GM23338 (cell line): ENCODE results near the gene FBXO38. TPM values are rescaled to one million over a fixed set of nuclear protein-coding genes. Genes with fewer than 3 reads are reported as not detected.

Source experiments
- ATAC-seq: fragments of 200-7000 bp; cut with Tn5 transposase; 3 replicates; pipeline ENCODE4 v1.9.1; 2020
- DNase-seq: peaks from one replicate; pipeline ENCODE4 v3.0.0-alpha.2; 2015; ENCODE audit warnings: low spot score
- H2AFZ ChIP-seq: fragments of 200-600 bp; sonication (generic); 2 replicates; pipeline ENCODE4 v1.8.0; 2016; ENCODE audit warnings: antibody characterized with exemption, mild to moderate bottlenecking, moderate library complexity
- H3F3A ChIP-seq: fragments of 200-600 bp; sonication (generic); replicated peaks from 2 replicates; pipeline ENCODE4 v1.8.0; 2017; ENCODE audit warnings: antibody characterized with exemption, mixed run types, low read depth
- H3K27ac ChIP-seq: fragments of 200-600 bp; sonication (generic); 2 replicates; pipeline ENCODE4 v1.6.1; 2016; ENCODE audit warnings: low read depth
- H3K27me3 ChIP-seq: fragments of 200-600 bp; sonication (generic); 2 replicates; pipeline ENCODE4 v1.8.0; 2016; ENCODE audit warnings: mild to moderate bottlenecking, mixed run types, moderate library complexity; ENCODE audit not compliant: insufficient read depth
- H3K36me3 ChIP-seq: fragments of 200-600 bp; sonication (generic); 2 replicates; pipeline ENCODE4 v1.8.0; 2016; ENCODE audit warnings: mild to moderate bottlenecking; ENCODE audit not compliant: insufficient read depth
- H3K4me1 ChIP-seq: fragments of 200-600 bp; sonication (generic); 2 replicates; pipeline ENCODE4 v1.8.0; 2016; ENCODE audit warnings: mild to moderate bottlenecking, moderate library complexity; ENCODE audit not compliant: insufficient read depth
- H3K4me2 ChIP-seq: fragments of 200-600 bp; sonication (generic); 2 replicates; pipeline ENCODE4 v1.7.1; 2017; ENCODE audit warnings: mixed run types
- H3K4me3 ChIP-seq: fragments of 200-600 bp; sonication (generic); 2 replicates; pipeline ENCODE4 v1.6.1; 2016; ENCODE audit warnings: mixed run types
- H3K79me2 ChIP-seq: fragments of 200-600 bp; sonication (generic); replicated peaks from 2 replicates; pipeline ENCODE4 v1.8.0; 2017; ENCODE audit warnings: mild to moderate bottlenecking; ENCODE audit not compliant: insufficient read depth
- H3K9me2 ChIP-seq: fragments of 200-600 bp; sonication (generic); 2 replicates; pipeline ENCODE4 v1.8.0; 2017; ENCODE audit not compliant: insufficient read depth
- H4K20me1 ChIP-seq: fragments of 200-600 bp; sonication (generic); replicated peaks from 2 replicates; pipeline ENCODE4 v1.8.0; 2017; ENCODE audit warnings: mild to moderate bottlenecking; ENCODE audit not compliant: insufficient read depth
- H3K27ac Mint-ChIP-seq: 2 replicates; pipeline ENCODE4 v1.8.0; 2020; ENCODE audit warnings: inconsistent platforms, mild to moderate bottlenecking, moderate library complexity, mixed read lengths
- H3K27me3 Mint-ChIP-seq: 3 replicates; pipeline ENCODE4 v1.8.0; 2022; ENCODE audit warnings: low read depth, mild to moderate bottlenecking, moderate library complexity, mixed read lengths, inconsistent platforms; ENCODE audit not compliant: insufficient read depth, poor library complexity
- H3K36me3 Mint-ChIP-seq: 3 replicates; pipeline ENCODE4 v1.8.0; 2021; ENCODE audit warnings: low read depth, mild to moderate bottlenecking, inconsistent platforms, moderate library complexity, mixed read lengths
- H3K4me1 Mint-ChIP-seq: 3 replicates; pipeline ENCODE4 v1.8.0; 2020; ENCODE audit warnings: mild to moderate bottlenecking, inconsistent platforms, mixed read lengths
- H3K4me3 Mint-ChIP-seq: 3 replicates; pipeline ENCODE4 v1.8.0; 2021; ENCODE audit warnings: moderate library complexity, mild to moderate bottlenecking, inconsistent platforms, mixed read lengths
- H3K9me3 Mint-ChIP-seq: 3 replicates; pipeline ENCODE4 v1.8.0; 2020; ENCODE audit warnings: moderate library complexity, mild to moderate bottlenecking, inconsistent platforms, mixed read lengths
- CREB1 ChIP-seq: fragments of 250-450 bp; sonication (Bioruptor Pico); IDR thresholded peaks from 2 replicates; pipeline ENCODE4 v1.5.0; 2020; ENCODE audit warnings: low read depth, mild to moderate bottlenecking, moderate library complexity
- ETS1 ChIP-seq: IDR thresholded peaks from 2 replicates; pipeline ENCODE4 v1.6.1; 2016; ENCODE audit warnings: antibody characterized with exemption
- EZH2phosphoT487 ChIP-seq: fragments of 200-600 bp; sonication (generic); IDR thresholded peaks from one replicate; pipeline ENCODE4 v1.8.1; 2018; ENCODE audit warnings: antibody characterized with exemption; ENCODE audit not compliant: unreplicated experiment
- JUNB ChIP-seq: IDR thresholded peaks from one replicate; pipeline ENCODE4 v1.6.1; 2016; ENCODE audit warnings: antibody characterized with exemption; ENCODE audit not compliant: unreplicated experiment
- NANOG ChIP-seq: IDR thresholded peaks from 2 replicates; pipeline ENCODE4 v1.6.1; 2016; ENCODE audit warnings: antibody characterized with exemption, borderline replicate concordance
- POLR2AphosphoS5 ChIP-seq: IDR thresholded peaks from 2 replicates; pipeline ENCODE4 v1.6.1; 2016; ENCODE audit warnings: antibody characterized with exemption, low read depth
- REST ChIP-seq: IDR thresholded peaks from one replicate; pipeline ENCODE4 v1.6.1; 2018; ENCODE audit warnings: antibody characterized with exemption; ENCODE audit not compliant: unreplicated experiment
- STAT1 ChIP-seq: IDR thresholded peaks from one replicate; pipeline ENCODE4 v1.6.1; 2016; ENCODE audit warnings: antibody characterized with exemption; ENCODE audit not compliant: unreplicated experiment
- ZNF114 ChIP-seq: fragments of 250-450 bp; sonication (Bioruptor Pico); IDR thresholded peaks from 2 replicates; pipeline ENCODE4 v1.5.0; 2020; ENCODE audit warnings: mild to moderate bottlenecking, moderate library complexity
- ZNF331 ChIP-seq: fragments of 250-450 bp; sonication (Bioruptor Pico); IDR thresholded peaks from 2 replicates; pipeline ENCODE4 v1.5.0; 2020; ENCODE audit warnings: low read depth, mild to moderate bottlenecking, moderate library complexity
- polyA plus RNA-seq: library from polyadenylated mRNA; unstranded; fragments of >200 nt; fragmentation: Nextera tagmentation; extraction: Ambion mirVana; gene quantifications from 2 replicates; pipeline ENCODE4 v1.2.1, GENCODE V29; 2016
- total RNA-seq: library from RNA; depleted of rRNA; stranded (reverse); fragments of >200 nt; shearing (Covaris generic); gene quantifications from 2 replicates; pipeline ENCODE4 v1.2.3, GENCODE V29; 2014

Gene FBXO38
- total and polyA plus RNA-seq, 2 experiments from 2014 or later: 13.3 to 45.6 TPM

- Histone ChIP-seq H3K4me3 (no peak overlapping the region), H3F3A (no peaks in the 10 kb centered on the region), H4K20me1 (no peaks in the 10 kb centered on the region), H3K27ac (no peak overlapping the region), H3K79me2 (peaks cover 46% of the 10 kb centered on the region), H3K9me2 (no peaks in the 10 kb centered on the region), H3K36me3 (peaks cover 3% of the 10 kb centered on the region; the same call in 1 of the 2 replicates), H3K27me3 (no peaks in the 10 kb centered on the region), H2AFZ (no peak overlapping the region), H3K4me2 (no peak overlapping the region), H3K4me1 (peaks cover 35% of the 10 kb centered on the region)
- peaks cover 54% of the 10 kb centered on the region for H3K4me1 Mint-ChIP-seq
- peaks cover 9% of the 10 kb centered on the region; the same call in 2 of the 3 replicates for H3K36me3 Mint-ChIP-seq
- DNase-seq: no peak
- peak overlapping the region; percentile 39 for H3K27ac Mint-ChIP-seq
- H3K9me3 Mint-ChIP-seq: no peaks in the 10 kb centered on the region; the same call in 2 of the 3 replicates
- H3K4me3 Mint-ChIP-seq: no peak overlapping the region
- H3K27me3 Mint-ChIP-seq: peaks cover 1% of the 10 kb centered on the region
- no peak for TF ChIP-seq POLR2AphosphoS5
- no peak for TF ChIP-seq JUNB
- TF ChIP-seq ZNF331 (CRISPR knock-in tag): no peak
- TF ChIP-seq ZNF114 (CRISPR knock-in tag): no peak
- TF ChIP-seq NANOG: no peak
- no peak for TF ChIP-seq CREB1
- no peak for ATAC-seq
Measured at GRCh38 chr5:148394587-148395019, 10.8 kb downstream of the FBXO38 start.

DNA sequence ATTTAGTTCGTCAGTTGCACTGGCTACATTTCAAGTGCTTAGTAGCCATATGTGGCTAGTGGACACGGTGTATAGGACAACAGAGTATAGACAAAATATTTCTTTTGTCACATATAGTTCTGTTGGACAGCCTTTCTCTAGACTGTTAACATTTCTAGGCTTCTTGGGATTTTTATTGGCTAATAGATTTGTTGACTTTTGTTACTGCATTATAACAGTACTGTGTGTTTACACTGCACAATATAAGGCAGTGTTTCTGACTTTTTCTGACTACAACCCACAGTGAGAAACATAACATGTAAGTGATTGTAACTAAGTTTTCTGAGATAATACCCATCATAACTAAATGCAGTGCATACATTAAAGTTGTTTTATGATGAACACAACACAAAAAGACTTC lies 11.3 kb downstream of the FBXO38 start:
- H3K79me2 ChIP-seq: peaks cover 42% of the 10 kb centered on the region
- H3K4me1 Mint-ChIP-seq: peaks cover 54% of the 10 kb centered on the region
- H3K27me3 Mint-ChIP-seq: peaks cover 1% of the 10 kb centered on the region
- no peaks in the 10 kb centered on the region for H3K27me3 ChIP-seq
- DNase-seq (no peak), ATAC-seq (no peak)
- TF ChIP-seq STAT1: no peak
- TF ChIP-seq POLR2AphosphoS5: no peak
- TF ChIP-seq NANOG: no peak
- TF ChIP-seq ETS1: no peak
- TF ChIP-seq EZH2phosphoT487: no peak
- TF ChIP-seq CREB1: no peak
- TF ChIP-seq ZNF114 (CRISPR knock-in tag): no peak
- no peak overlapping the region for H3K27ac Mint-ChIP-seq
- H2AFZ ChIP-seq: no peak overlapping the region
- no peaks in the 10 kb centered on the region for H3K9me2 ChIP-seq
- no peaks in the 10 kb centered on the region; the same call in 2 of the 3 replicates for H3K9me3 Mint-ChIP-seq
- H3K4me3 Mint-ChIP-seq: no peak overlapping the region
- H3K4me3 ChIP-seq: no peak overlapping the region
- no peak overlapping the region for H3K27ac ChIP-seq
- H3K4me2 ChIP-seq: no peak overlapping the region
- H3K36me3 ChIP-seq: peaks cover 3% of the 10 kb centered on the region; the same call in 1 of the 2 replicates
- H3K4me1 ChIP-seq: peaks cover 35% of the 10 kb centered on the region
- H3K36me3 Mint-ChIP-seq: peaks cover 9% of the 10 kb centered on the region; the same call in 2 of the 3 replicates
- no peaks in the 10 kb centered on the region for H4K20me1 ChIP-seq
- H3F3A ChIP-seq: no peaks in the 10 kb centered on the region

DNA sequence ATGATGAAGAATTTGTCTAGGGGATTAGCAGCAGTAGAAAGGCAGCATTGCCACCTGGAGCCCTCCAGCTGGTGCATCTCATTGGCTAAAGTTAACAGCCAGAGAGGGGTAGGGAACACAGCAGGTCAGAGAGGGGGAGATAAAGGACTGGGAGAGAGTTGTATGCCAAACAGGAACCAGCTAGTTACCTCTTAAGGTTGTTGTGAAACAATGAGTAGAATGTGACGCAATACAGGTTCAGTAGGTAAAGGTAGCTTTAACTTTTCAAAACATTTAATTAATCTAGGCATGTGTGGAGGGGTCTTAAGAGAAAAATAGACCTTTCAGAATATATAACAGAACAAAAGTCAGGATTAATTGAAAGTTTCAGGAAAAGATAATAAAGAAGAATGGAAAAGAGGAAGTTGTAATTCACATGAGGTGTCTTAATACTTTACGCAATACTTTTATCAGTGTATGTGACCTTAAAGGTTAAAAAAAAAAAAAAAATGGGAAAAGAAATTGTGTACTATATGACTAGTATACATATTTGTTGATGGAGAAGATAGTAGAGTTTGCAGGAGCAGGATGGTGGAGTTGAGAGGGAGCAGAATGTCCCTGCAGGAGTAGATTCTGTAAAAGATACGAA lies 14.3 kb downstream of the FBXO38 start:
- H3K9me3 Mint-ChIP-seq: no peaks in the 10 kb centered on the region
- H3K4me3 ChIP-seq: no peak overlapping the region
- H4K20me1 ChIP-seq: no peaks in the 10 kb centered on the region
- H3K79me2 ChIP-seq: peaks cover 14% of the 10 kb centered on the region; the same call in 1 of the 2 replicates
- peaks cover 17% of the 10 kb centered on the region; the same call in 1 of the 2 replicates for H3K36me3 ChIP-seq
- DNase-seq (peak; percentile 91), ATAC-seq (peak; percentile 98)
- H3F3A ChIP-seq: no peaks in the 10 kb centered on the region
- H3K27me3 ChIP-seq: no peaks in the 10 kb centered on the region
- peak overlapping the region; percentile 43 for H3K4me3 Mint-ChIP-seq
- H2AFZ ChIP-seq: no peak overlapping the region
- peak overlapping the region; percentile 81 for H3K27ac ChIP-seq
- peaks cover 25% of the 10 kb centered on the region for H3K4me1 ChIP-seq
- H3K27me3 Mint-ChIP-seq: peaks cover 1% of the 10 kb centered on the region
- H3K4me2 ChIP-seq: peak overlapping the region; percentile 3; the same call in 1 of the 2 replicates
- H3K4me1 Mint-ChIP-seq: peaks cover 36% of the 10 kb centered on the region
- peaks cover 27% of the 10 kb centered on the region; the same call in 2 of the 3 replicates for H3K36me3 Mint-ChIP-seq
- no peaks in the 10 kb centered on the region for H3K9me2 ChIP-seq
- peak overlapping the region; percentile 95 for H3K27ac Mint-ChIP-seq
- TF ChIP-seq STAT1: no peak
- no peak for TF ChIP-seq ZNF114 (CRISPR knock-in tag)
- TF ChIP-seq ZNF331 (CRISPR knock-in tag): no peak
- no peak for TF ChIP-seq REST
- TF ChIP-seq ETS1: no peak
- TF ChIP-seq POLR2AphosphoS5: no peak
- no peak for TF ChIP-seq EZH2phosphoT487
- TF ChIP-seq JUNB: peak; percentile 35
